ENCODE data around the gene CLINT1.

The CLINT1 gene

DNA sequence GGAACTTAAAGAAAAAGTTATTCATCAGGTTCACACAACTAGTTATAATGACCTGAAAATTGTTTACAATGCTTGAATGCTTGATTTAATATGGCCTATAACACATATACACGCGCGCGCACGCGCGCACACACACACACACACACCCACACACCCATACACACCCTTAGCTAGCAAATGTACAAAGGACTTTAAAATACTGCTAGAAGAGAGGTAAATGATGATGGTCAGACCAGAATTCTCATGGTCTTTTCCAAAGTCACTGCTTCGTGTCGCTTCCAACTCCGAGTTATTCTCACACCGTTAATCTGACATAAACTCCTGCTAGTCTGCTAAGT, 109.5 kb downstream of the CLINT1 start:
- H3K9ac ChIP-seq (ENCODE audit: low read length), result no peak overlapping the region
- DNase-seq (ENCODE audit: low read depth), result no peak
- no peaks in the 10 kb centered on the region for H3K9me3 ChIP-seq (ENCODE audit: control insufficient read depth, low read length)
- no peak overlapping the region for H3K4me3 ChIP-seq (ENCODE audit: low read length)
- H3K27me3 ChIP-seq (replicated peaks; ENCODE audit: control insufficient read depth, insufficient read depth, low read length), result no peaks in the 10 kb centered on the region
- H3K4me1 ChIP-seq (ENCODE audit: control insufficient read depth, insufficient read depth, low read length), result peaks cover 29% of the 10 kb centered on the region
- H3K36me3 ChIP-seq (ENCODE audit: control insufficient read depth, insufficient read depth, low read length, severe bottlenecking), result peaks cover 13% of the 10 kb centered on the region

- Histone ChIP-seq H3K4me3 (ENCODE audit: low read length) (no peak overlapping the region), H3K4me1 (ENCODE audit: control insufficient read depth, insufficient read depth, low read length) (peaks cover 30% of the 10 kb centered on the region), H3K27me3 (replicated peaks; ENCODE audit: control insufficient read depth, insufficient read depth, low read length) (no peaks in the 10 kb centered on the region), H3K9me3 (ENCODE audit: control insufficient read depth, low read length) (no peaks in the 10 kb centered on the region), H3K9ac (ENCODE audit: low read length) (no peak overlapping the region), H3K36me3 (ENCODE audit: control insufficient read depth, insufficient read depth, low read length, severe bottlenecking) (peaks cover 10% of the 10 kb centered on the region)
- DNase-seq (ENCODE audit: low read depth), result peak; percentile 72
These were observed 110.0 kb downstream of the CLINT1 start for GRCh38 chr5:157748760-157749461.

DNA sequence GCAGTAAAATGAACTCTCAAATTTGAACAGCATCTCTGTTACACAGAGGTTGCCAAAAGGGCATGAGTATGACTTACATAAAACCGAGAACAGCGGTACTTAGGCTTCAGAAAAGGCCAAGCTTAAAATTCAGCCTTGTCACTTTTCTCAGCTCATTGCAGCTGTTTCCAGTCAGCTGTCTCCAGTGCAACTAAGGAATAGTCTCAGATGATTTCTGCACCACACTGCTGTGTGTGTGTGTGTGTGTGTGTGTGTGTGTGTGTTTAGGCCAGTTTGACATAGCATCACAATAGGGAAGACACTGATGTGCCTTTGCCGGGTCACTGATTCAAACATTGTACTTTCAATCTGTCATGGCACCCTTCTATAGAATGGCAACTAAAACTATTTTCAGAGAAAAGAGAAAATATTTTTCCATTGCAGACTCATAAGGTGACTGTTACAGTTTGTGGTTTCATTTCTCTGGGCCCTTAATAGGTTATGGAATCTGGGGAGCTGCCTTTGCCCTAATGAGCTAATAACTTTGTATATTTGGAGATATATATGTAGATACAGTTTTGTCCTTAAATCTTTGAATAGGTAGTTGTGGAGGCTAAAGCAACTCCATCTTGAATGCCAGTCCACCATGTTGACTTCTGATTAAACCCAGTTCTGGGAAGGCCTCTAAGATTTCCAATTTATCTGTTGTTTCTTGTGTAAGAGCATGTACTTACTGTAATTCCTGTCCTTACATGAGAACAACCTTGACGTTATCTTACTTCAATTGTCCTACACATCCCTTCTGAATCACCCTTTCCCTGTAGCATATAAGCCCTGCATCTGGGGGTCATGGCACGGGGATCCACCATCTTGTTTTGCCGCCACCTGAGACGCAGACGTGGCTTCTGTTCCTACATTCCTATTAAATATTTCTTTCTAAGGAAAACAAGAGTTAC, 110.9 kb downstream of the CLINT1 start:
- Histone ChIP-seq H3K9ac (ENCODE audit: low read length) (peak overlapping the region; percentile 18), H3K4me1 (ENCODE audit: control insufficient read depth, insufficient read depth, low read length) (peaks cover 33% of the 10 kb centered on the region), H3K36me3 (ENCODE audit: control insufficient read depth, insufficient read depth, low read length, severe bottlenecking) (peaks cover 4% of the 10 kb centered on the region), H3K4me3 (ENCODE audit: low read length) (no peak overlapping the region), H3K9me3 (ENCODE audit: control insufficient read depth, low read length) (no peaks in the 10 kb centered on the region), H3K27me3 (replicated peaks; ENCODE audit: control insufficient read depth, insufficient read depth, low read length) (no peaks in the 10 kb centered on the region)
- DNase-seq (ENCODE audit: low read depth), result no peak

GRCh38 chr5:157747173-157747740, 111.7 kb downstream of the CLINT1 start:
- DNase-seq (ENCODE audit: low read depth), result no peak
- Histone ChIP-seq H3K4me1 (ENCODE audit: control insufficient read depth, insufficient read depth, low read length) (peaks cover 35% of the 10 kb centered on the region), H3K9ac (ENCODE audit: low read length) (no peak overlapping the region), H3K27me3 (replicated peaks; ENCODE audit: control insufficient read depth, insufficient read depth, low read length) (no peaks in the 10 kb centered on the region), H3K4me3 (ENCODE audit: low read length) (no peak overlapping the region), H3K9me3 (ENCODE audit: control insufficient read depth, low read length) (no peaks in the 10 kb centered on the region), H3K36me3 (ENCODE audit: control insufficient read depth, insufficient read depth, low read length, severe bottlenecking) (no peaks in the 10 kb centered on the region)

DNA sequence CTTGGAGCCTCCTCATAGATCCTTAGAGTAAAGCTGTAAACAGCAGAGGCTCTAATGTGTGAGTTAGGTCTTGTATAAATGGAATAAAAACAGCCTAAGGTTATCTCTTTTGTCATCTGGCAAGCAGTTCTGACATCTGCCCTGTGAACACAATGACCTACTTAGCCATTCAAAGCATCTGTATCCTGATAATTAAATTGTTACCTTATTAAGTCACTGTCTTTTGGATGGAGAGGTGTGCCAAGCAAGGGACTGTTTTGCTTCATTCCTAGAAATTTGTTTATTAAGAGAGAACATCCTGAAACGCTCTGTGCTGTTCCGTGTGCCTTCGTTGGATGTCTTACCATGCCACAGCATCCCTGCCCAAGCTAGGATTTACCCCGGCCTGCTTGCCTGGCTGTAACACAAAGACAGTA, 113.9 kb downstream of the CLINT1 start:
- Histone ChIP-seq H3K9ac (ENCODE audit: low read length) (peak overlapping the region; percentile 80), H3K36me3 (ENCODE audit: control insufficient read depth, insufficient read depth, low read length, severe bottlenecking) (peaks cover 1% of the 10 kb centered on the region), H3K9me3 (ENCODE audit: control insufficient read depth, low read length) (no peaks in the 10 kb centered on the region), H3K27me3 (replicated peaks; ENCODE audit: control insufficient read depth, insufficient read depth, low read length) (no peaks in the 10 kb centered on the region), H3K4me1 (ENCODE audit: control insufficient read depth, insufficient read depth, low read length) (peaks cover 29% of the 10 kb centered on the region), H3K4me3 (ENCODE audit: low read length) (peak overlapping the region; percentile 86)
- DNase-seq (ENCODE audit: low read depth), result no peak

- Histone ChIP-seq H3K36me3 (ENCODE audit: control insufficient read depth, insufficient read depth, low read length, severe bottlenecking) (peaks cover 8% of the 10 kb centered on the region), H3K27me3 (replicated peaks; ENCODE audit: control insufficient read depth, insufficient read depth, low read length) (no peaks in the 10 kb centered on the region), H3K4me3 (ENCODE audit: low read length) (peak overlapping the region; percentile 86), H3K9ac (ENCODE audit: low read length) (peak overlapping the region; percentile 80), H3K4me1 (ENCODE audit: control insufficient read depth, insufficient read depth, low read length) (peaks cover 26% of the 10 kb centered on the region), H3K9me3 (ENCODE audit: control insufficient read depth, low read length) (no peaks in the 10 kb centered on the region)
- DNase-seq (ENCODE audit: low read depth), result peak; percentile 55
These were observed 114.6 kb downstream of the CLINT1 start for GRCh38 chr5:157744051-157745011.

DNA sequence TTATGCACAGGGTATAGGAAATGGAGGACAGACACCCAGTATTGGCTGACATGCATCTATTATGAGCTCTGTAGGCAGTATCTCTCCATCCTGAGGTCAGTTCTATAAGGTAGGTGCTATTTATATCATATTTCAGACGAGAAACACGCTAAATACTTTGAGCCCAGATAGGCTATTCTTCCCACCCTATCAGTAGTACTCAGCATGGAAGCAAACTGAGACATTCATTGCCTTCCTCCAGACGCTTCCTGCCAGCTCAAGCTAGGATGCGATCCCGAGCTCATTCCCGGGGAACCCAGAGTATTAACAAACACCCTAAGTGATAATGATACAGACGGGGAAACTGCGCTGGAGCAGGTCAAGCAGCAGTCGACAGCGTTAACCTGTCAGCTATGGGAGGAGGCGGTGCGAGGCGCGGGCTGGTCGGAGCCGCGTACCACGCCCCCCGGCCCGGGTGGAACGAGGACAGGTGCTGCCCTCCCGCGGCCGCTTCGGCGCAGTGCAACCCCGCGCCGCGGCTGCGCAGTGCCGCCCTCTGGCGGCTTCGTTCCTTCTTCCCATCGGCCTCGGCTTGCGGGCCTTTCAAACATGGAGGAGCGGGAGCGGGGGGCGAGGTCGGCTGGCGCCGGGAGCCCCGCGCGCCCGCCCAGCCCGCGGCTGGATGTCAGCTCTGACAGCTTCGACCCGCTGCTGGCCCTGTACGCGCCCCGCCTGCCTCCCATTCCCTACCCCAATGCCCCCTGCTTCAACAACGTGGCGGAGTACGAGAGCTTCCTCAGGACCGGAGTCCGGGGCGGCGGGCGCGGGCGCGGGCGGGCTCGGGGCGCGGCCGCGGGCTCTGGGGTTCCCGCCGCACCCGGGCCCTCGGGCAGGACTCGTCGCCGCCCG, 115.5 kb downstream of the CLINT1 start, which contains the start of gene LSM11:
TSS of gene LSM11 (plus strand) at position 550 of the 888 bp plus-strand sequence. CDS start at position 589, 39 bp downstream.
- peak; percentile 94 for DNase-seq (ENCODE audit: low read depth)

DNA sequence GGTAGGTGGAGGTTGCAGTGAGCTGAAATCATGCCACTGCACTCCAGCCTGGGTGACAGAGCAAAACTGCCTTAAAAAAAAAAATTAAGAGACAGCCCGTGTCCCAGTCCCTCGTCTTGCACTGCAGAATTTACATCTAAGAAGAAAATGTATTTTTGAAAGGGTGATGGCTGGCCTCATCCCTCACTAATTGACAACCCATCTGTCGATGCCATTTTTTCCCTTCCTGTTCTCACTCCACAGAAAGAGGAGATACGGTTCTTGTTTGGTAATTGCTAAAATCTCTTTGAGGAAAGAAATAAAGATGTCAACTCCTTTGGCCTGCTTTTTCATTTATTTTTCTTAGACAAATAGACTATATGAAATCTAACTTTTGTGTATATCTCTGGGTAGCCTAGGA, 117.8 kb downstream of the CLINT1 start:
- H3K9me3 ChIP-seq (ENCODE audit: control insufficient read depth, low read length), result no peaks in the 10 kb centered on the region
- no peak for DNase-seq (ENCODE audit: low read depth)
- H3K4me3 ChIP-seq (ENCODE audit: low read length), result no peak overlapping the region
- peaks cover 32% of the 10 kb centered on the region for H3K36me3 ChIP-seq (ENCODE audit: control insufficient read depth, insufficient read depth, low read length, severe bottlenecking)
- no peak overlapping the region for H3K9ac ChIP-seq (ENCODE audit: low read length)
- H3K27me3 ChIP-seq (replicated peaks; ENCODE audit: control insufficient read depth, insufficient read depth, low read length), result no peaks in the 10 kb centered on the region
- peaks cover 15% of the 10 kb centered on the region for H3K4me1 ChIP-seq (ENCODE audit: control insufficient read depth, insufficient read depth, low read length)

More for the DNA sequence above, 115.5 kb downstream of the CLINT1 start, which contains the start of gene LSM11:
- H3K36me3 ChIP-seq (ENCODE audit: control insufficient read depth, insufficient read depth, low read length, severe bottlenecking), result peaks cover 17% of the 10 kb centered on the region
- no peaks in the 10 kb centered on the region for H3K9me3 ChIP-seq (ENCODE audit: control insufficient read depth, low read length)
- H3K27me3 ChIP-seq (replicated peaks; ENCODE audit: control insufficient read depth, insufficient read depth, low read length), result no peaks in the 10 kb centered on the region
- H3K9ac ChIP-seq (ENCODE audit: low read length), result peak within 1 kb of the TSS; percentile 80
- peaks cover 19% of the 10 kb centered on the region for H3K4me1 ChIP-seq (ENCODE audit: control insufficient read depth, insufficient read depth, low read length)
- peak within 1 kb of the TSS; percentile 86 for H3K4me3 ChIP-seq (ENCODE audit: low read length)

- Histone ChIP-seq H3K4me1 (ENCODE audit: control insufficient read depth, insufficient read depth, low read length) (peaks cover 14% of the 10 kb centered on the region), H3K9me3 (ENCODE audit: control insufficient read depth, low read length) (no peaks in the 10 kb centered on the region), H3K9ac (ENCODE audit: low read length) (no peak overlapping the region), H3K27me3 (replicated peaks; ENCODE audit: control insufficient read depth, insufficient read depth, low read length) (no peaks in the 10 kb centered on the region), H3K36me3 (ENCODE audit: control insufficient read depth, insufficient read depth, low read length, severe bottlenecking) (peaks cover 40% of the 10 kb centered on the region), H3K4me3 (ENCODE audit: low read length) (no peak overlapping the region)
- peak; percentile 38 for DNase-seq (ENCODE audit: low read depth)
These were observed 118.7 kb downstream of the CLINT1 start for GRCh38 chr5:157740229-157740610.
